Mucosa of descending colon (tissue), 3 donors: ENCODE measurements around the gene TP53INP2. TPM values are rescaled to one million over a fixed set of nuclear protein-coding genes. Genes with fewer than 3 reads are reported as not detected.
"Not testable (repeated sequence)": the region's sequence is repeated elsewhere in the genome, so short reads cannot be mapped to it uniquely, and the experiment has no call there.

Experiments
- ATAC-seq: fragments of 200-7000 bp; cut with Tn5 transposase; one replicate; pipeline ENCODE4 v1.9.1; 2020; ENCODE audit warnings: mild to moderate bottlenecking, moderate library complexity
- DNase-seq, 3 donors: peaks; one replicate each; pipeline ENCODE4 v3.0.0-alpha.2; 2020
- H3K36me3 ChIP-seq: fragments of 200-600 bp; one replicate; pipeline ENCODE4 v1.8.0; 2021; ENCODE audit warnings: low read depth, mild to moderate bottlenecking
- H3K4me1 ChIP-seq: fragments of 200-600 bp; one replicate; pipeline ENCODE4 v1.8.0; 2021; ENCODE audit warnings: low read depth, mild to moderate bottlenecking
- H3K4me3 ChIP-seq: fragments of 200-600 bp; one replicate; pipeline ENCODE4 v1.8.0; 2021; ENCODE audit warnings: mild to moderate bottlenecking
- H3K9me3 ChIP-seq: fragments of 200-600 bp; one replicate; pipeline ENCODE4 v1.8.0; 2021; ENCODE audit warnings: mild to moderate bottlenecking
- CTCF ChIP-seq: fragments of 200-600 bp; IDR thresholded peaks from one replicate; pipeline ENCODE4 v1.8.0; 2022; ENCODE audit warnings: antibody characterized with exemption, mild to moderate bottlenecking
- intact Hi-C, 2 donors: fragments of 100-400 bp; cut with DNase I in 1 of 2; cut with micrococcal nuclease in 1 of 2; formaldehyde crosslinking; loops; one replicate each; pipeline versions ENCODE4 v1.11.0 to v1.11.1; 2022; cut with DNase I, micrococcal nuclease
- long read RNA-seq, 2 donors: library from polyadenylated mRNA; unstranded; transcript quantifications; one replicate each; pipeline ENCODE4 v2.0.0, GENCODE V29; 2019 to 2021
- total RNA-seq, 3 donors: library from RNA; stranded (reverse); fragmentation: NEBNext Ultra II Directional in 2 of 3; extraction: Animal tissue kit (Norgen Biotek cat#: 25700) in 2 of 3; gene quantifications; one replicate each; pipeline versions ENCODE4 v1.2.1 to v1.2.4, GENCODE V29; 2021 to 2023
- donor health status: DM: no; HTN: no; CAD: no; lungs with moderate emphysema.
- donor health status: DM: no; HTN: no; CAD: no.
- donor health status: DM: no; HTN: yes; CAD: no.

TP53INP2 gene
- 100 to 1,000 TPM in 2 of 3 donors, 10 to 100 TPM in 1; 65.9 to 155 (median 114) TPM for total RNA-seq
- long read RNA-seq, donor 1, full-length matches to known transcripts = 1 of 43 reads
- long read RNA-seq, donor 1, partial matches to known transcripts = 40 of 43 reads
- long read RNA-seq, donor 1, other reads (novel, unspliced or antisense) = 2 of 43 reads
- long read RNA-seq, donor 2, partial matches to known transcripts = 24 of 25 reads
- long read RNA-seq, donor 2, other reads (novel, unspliced or antisense) = 1 of 25 reads

- ATAC-seq = peak; percentile 74
- no peaks in the 10 kb centered on the region for H3K36me3 ChIP-seq
- peaks cover 32% of the 10 kb centered on the region for H3K4me1 ChIP-seq
- no peak for TF ChIP-seq CTCF
- DNase-seq = peak; percentile 95 to 97 (median 96)
- intact Hi-C loops = loop anchor here in 1 of 2 donors (5.0 kb wide), 1 partner anchor 127 kb away; no protein-coding TSS in a partner anchor
- no peaks in the 10 kb centered on the region for H3K9me3 ChIP-seq
- peak within 1 kb of the TSS; percentile 72 for H3K4me3 ChIP-seq
These were observed at the start of gene TP53INP2 for GRCh38 chr20:34704177-34705007. Gene TP53INP2 (plus strand): TSS chr20:34704344. CDS start chr20:34708740, 4,396 bp downstream.

GRCh38 chr20:34658654-34659053 is 45.5 kb upstream of the TP53INP2 start:
- H3K9me3 ChIP-seq, intact Hi-C loops, H3K4me3 ChIP-seq, DNase-seq, ATAC-seq, H3K36me3 ChIP-seq, H3K4me1 ChIP-seq: not testable (repeated sequence)

- H3K4me3 ChIP-seq, intact Hi-C loops, H3K9me3 ChIP-seq, H3K36me3 ChIP-seq, ATAC-seq, H3K4me1 ChIP-seq, DNase-seq: not testable (repeated sequence)
These were observed 42.3 kb upstream of the TP53INP2 start for GRCh38 chr20:34661811-34662210.

- ATAC-seq (no peak), DNase-seq (no peak)
- intact Hi-C loops = no loop called here
- Histone ChIP-seq H3K4me3 (no peak overlapping the region), H3K4me1 (no peaks in the 10 kb centered on the region), H3K9me3 (no peaks in the 10 kb centered on the region), H3K36me3 (no peaks in the 10 kb centered on the region)
- TF ChIP-seq CTCF = no peak
These were observed 40.8 kb upstream of the TP53INP2 start for GRCh38 chr20:34663213-34663943.

GRCh38 chr20:34664751-34665150 is 39.4 kb upstream of the TP53INP2 start:
- ATAC-seq, H3K9me3 ChIP-seq, H3K4me1 ChIP-seq, DNase-seq, H3K4me3 ChIP-seq, intact Hi-C loops, H3K36me3 ChIP-seq: not testable (repeated sequence)

GRCh38 chr20:34669094-34669493 is 35.0 kb upstream of the TP53INP2 start:
- no peak for ATAC-seq
- Histone ChIP-seq H3K4me1 (no peaks in the 10 kb centered on the region), H3K4me3 (no peak overlapping the region), H3K36me3 (no peaks in the 10 kb centered on the region), H3K9me3 (no peaks in the 10 kb centered on the region)
- intact Hi-C loops = no loop called here
- DNase-seq = no peak
- TF ChIP-seq CTCF = no peak

- no peaks in the 10 kb centered on the region for H3K9me3 ChIP-seq
- intact Hi-C loops = no loop called here
- H3K4me3 ChIP-seq = no peak overlapping the region
- peaks cover 5% of the 10 kb centered on the region for H3K4me1 ChIP-seq
- DNase-seq (no peak), ATAC-seq (no peak)
- no peak for TF ChIP-seq CTCF
- no peaks in the 10 kb centered on the region for H3K36me3 ChIP-seq
These were observed 30.7 kb upstream of the TP53INP2 start for GRCh38 chr20:34673412-34673811.
